ENCODE data around the gene SECTM1.
"Not testable (repeated sequence)": the region's sequence is repeated elsewhere in the genome, so short reads cannot be mapped to it uniquely, and the experiment has no call there.

Gene SECTM1

DNA sequence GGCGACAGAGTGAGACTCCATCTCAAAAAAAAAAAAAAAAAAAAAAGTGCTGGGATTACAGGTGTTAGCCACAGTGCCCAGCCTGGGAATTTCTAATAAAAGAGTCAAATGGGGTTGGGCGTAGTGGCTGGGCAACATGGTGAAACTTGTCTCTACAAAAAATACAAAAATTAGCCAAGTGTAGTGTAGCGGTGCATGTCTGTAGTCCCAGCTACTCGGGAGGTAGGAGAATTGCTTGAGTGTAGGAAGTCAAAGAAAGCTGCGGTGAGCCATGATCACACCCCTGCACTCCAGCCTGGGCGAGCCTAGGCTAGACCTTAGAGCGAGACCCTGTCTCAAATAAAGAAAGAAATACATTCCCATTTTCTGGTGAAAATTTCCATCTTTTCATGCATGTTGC is 35.6 kb upstream of the SECTM1 start:
- DNase-seq (ENCODE audit: low read depth in 2 of 2) = no peak

DNA sequence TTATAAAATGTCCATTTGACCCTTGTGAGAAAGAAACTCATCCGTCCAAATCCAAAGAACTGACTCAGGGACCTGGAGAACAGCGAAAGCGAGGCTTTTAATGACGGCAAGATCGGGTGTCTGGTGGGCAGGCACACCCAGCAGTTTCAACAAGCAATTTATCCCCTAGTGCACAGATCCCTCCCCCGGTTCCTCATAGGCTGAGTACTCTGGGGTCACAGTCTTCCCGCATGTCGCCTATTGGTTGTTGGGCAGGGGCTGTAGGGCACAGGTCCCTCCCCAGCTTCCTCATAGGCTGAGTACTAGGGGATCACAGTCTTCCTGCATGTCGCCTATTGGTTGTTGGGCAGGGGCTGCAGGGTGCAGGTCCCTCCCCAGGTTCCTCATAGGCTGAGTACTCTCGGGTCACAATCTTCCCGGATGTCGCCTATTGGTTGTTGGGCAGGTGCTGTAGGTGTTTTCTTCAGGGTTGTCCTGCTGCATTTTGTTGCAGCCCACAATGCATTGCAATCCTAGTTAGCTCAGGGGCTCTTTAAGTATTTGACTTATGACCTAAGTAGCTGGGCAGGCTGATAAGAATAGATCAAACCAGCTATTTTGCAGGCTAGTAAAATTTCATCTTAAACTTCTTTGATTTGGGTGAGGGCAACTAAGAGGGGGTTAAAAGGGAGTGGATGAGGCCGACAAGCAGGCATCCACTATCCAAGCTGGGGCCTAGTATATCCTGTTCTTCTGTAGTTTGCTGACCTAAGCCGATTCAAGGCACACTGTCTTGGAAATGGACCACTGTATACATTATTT is 34.4 kb upstream of the SECTM1 start:
- no peak for DNase-seq (ENCODE audit: low read depth in 2 of 2)

DNA sequence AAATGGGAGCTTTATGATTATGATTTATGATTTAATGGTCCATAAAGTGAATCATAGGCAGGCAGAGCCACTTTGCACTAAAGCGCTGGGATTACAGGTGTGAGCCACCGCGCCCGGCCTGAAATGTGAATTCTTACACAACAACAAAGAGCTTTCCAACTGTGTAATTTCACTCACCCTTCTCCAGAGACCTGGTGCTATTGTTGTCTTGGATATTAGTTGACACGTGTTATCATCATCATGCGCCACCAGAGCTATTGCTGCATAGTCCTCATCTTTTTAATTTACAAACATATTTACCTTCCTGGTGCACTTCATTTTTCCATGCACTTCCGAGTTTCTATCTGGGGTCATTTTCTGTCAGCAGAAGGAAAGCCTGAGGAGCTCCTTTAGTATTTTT is 33.2 kb upstream of the SECTM1 start:
- no peak for DNase-seq (ENCODE audit: low read depth in 2 of 2)

DNA sequence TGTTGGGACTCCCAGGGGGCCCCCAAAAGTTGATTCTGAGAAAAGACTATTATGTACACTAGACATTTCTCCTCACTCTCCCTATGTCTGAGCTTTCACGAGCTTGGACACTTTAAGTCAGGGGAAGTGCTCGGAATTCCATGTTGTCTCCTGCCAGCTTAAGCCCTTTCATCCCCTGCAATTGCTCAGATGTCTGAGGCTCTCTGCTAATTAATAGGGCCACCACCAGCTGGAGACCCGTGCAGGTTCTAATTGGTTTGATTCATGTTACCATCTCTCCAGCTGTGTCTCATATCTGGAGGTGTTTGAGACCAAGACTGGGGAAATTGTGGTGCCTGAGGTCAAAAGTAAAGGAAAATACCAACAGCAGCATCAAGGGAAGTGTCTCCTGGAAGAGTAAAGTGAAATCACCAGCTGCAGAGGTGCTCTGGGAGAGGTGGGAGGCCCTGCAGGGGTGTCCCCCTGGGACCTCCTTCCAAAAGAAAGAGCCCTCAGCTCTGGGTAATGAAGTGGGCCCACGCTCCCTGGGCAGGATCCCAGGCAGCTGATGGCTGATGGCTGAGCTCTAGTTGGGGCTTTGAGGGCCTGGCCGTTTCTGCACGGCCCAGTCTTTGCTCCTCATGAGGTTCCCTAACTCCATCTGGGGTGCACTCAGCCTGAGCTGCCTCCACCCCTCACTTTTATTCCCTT is 32.2 kb upstream of the SECTM1 start:
- no peak for DNase-seq (ENCODE audit: low read depth in 2 of 2)

DNA sequence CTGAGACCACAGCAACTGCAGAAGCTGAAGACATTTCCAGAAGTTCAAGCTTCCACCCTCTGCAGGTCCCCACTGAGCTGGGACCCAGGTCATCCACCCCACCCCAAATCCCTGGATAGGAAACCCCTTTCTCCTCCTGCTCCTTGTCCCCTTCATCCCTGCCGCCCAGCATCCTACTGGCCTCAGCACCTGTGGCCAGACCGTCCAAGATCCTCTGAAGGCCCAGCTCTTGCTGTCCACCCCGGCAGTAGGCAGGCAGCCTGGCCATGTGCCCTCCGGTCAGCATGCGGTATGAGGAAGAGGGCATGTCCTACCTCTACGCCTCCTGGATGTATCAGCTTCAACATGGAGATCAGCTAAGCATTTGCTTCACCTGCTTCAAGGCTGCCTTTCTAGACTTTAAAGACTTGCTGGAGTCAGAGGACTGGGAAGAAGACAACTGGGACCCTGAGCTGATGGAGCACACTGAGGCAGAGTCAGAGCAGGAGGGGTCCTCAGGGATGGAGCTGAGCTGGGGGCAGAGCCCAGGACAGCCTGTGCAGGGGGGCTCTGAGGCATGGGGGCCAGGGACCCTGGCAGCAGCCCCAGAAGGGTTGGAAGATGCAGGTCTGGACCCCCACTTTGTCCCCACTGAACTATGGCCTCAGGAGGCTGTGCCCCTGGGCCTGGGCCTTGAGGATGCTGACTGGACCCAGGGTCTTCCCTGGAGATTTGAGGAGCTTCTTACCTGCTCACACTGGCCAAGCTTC is 28.5 kb upstream of the SECTM1 start:
- no peak for DNase-seq (ENCODE audit: low read depth in 2 of 2)

DNA sequence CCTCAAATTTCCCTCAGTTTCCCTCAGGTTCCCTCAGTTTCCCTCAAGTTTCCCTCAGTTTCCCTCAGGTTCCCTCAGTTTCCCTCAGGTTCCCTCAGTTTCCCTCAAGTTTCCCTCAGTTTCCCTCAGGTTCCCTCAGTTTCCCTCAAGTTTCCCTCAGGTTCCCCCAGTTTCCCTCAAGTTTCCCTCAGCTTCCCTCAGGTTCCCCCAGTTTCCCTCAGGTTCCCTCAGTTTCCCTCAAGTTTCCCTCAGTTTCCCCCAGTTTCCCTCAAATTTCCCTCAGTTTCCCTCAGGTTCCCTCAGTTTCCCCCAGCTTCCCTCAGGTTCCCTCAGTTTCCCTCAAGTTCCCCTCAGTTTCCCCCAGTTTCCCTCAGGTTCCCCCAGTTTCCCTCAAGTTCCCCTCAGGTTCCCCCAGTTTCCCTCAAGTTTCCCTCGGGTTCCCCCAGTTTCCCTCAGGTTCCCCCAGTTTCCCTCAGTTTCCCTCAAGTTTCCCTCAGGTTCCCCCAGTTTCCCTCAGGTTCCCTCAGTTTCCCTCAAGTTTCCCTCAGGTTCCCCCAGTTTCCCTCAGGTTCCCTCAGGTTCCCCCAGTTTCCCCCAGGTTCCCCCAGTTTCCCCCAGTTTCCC is 26.0 kb upstream of the SECTM1 start:
- not testable (repeated sequence) for DNase-seq (ENCODE audit: low read depth in 2 of 2)

DNA sequence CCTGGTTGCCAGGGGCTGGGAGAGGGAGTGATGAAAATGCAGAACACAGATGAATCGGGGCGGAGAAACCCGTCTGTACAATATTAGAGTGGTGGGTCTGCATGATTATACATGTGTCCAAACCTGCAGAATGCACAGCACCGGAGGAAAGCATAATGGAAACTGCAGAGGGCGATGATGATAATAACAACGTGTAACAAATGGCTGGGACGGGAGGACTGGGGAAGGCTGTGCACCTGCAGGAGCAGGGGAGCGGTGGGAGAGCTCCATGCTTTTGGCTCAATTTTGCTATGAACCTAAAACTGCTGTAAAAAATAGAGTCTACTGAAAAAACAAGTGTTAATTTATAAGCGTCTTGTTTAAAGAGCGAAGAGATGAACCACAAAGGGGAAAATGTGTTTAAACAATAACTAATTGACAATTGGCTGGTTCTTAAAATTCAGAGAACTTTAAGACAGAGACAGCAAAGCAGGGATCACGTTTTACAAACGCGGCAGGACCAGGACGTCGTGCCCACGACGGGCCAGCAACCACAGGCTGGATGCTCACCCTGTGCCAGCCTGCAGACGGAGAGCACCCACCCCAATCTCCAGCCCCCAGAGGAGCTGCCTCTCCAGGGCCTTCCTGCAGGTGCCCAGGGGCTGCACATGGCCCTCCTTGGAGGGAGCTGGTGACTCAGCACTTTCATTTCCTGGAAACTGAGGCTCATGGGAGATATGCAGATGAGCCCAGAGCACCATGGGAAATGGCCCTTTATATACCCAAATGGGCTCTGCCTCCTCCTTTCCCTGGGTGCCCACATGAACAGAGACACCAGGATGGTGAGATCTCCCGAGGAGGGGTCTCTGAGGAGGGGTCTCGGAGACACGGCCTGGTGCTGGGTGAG is 25.1 kb upstream of the SECTM1 start, which contains the start of gene TEX19:
TSS of gene TEX19 (plus strand) at position 783 of the 886 bp plus-strand sequence. CDS start 2,904 bp downstream, outside the sequence.
- no peak for DNase-seq (ENCODE audit: low read depth in 2 of 2)

DNA sequence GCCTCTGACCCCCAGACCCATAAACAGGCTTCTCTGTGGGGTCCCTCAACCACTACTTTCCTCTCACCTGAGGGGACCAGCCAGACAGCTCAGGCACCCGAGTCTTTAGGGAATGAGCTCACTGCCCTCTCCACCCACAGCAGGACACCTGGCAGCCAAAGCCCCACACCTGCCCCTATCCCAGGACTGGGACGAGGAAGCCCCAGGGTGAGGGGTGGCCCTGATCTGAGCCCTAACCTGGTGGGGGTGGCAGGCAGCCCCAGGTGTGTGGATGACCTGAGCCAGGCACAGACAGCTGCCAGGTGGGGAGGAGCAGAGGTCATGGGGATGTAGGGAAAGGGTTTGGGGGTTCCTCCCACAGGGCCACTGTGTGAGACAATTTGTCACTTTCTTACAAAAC is 23.8 kb upstream of the SECTM1 start:
- no peak for DNase-seq (ENCODE audit: low read depth in 2 of 2)

DNA sequence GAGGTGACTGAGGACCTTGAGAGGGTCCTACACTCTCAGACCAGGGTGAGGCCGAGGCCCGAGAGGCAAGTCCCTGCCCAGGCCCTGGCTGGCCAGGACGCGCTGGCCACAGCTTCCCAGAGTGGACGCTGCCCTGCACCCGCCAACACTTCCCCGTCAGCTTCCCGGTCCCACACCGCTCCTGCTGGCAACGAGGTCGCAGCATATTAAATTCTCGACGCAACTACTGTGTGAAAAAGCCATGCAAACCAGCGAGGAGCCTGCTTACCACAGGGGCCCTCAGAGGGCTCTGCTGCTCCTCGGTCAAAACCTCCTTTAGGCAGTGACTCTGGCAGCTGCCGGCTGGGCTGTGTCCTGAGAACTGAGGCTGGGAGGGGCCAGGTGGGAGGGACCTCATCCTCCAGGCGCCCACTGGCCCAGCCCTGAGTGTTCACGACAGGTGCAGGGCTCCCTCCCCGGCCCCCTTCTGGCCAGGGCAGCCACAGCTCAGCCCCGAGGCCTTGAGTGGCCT is 23.3 kb upstream of the SECTM1 start:
- DNase-seq (ENCODE audit: low read depth in 2 of 2) = no peak

DNA sequence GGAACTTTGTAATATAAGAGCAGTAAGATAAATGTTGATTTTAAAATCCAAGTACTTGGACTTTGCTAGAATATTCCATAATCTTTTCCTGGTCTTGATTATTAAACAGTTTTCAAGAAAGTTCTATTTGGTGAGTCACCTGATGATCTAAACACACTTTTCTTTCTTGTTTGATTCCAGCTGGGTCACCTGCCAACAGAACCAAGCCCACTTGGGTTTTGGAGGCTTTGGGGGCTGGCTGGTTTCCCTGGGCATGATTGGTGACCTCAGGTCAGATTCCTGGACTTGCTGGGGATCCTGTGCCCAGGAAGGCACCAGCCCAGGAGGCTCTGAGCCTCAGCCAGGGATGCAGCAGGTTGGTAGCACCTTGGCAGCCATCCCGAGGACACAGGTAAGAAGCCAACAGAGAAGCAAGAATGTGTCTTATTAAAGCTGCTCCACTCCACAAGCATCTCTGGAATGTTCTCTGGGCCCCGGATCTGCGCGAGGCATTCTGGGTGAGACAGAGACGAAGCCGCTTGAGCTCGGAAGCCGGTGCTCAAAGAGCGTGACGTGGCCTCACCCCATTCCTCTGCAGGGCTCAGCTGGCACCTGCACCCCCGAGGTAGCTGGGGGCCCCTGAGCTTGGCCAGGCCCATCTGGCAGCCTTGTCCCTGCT is 22.3 kb upstream of the SECTM1 start:
- DNase-seq (ENCODE audit: low read depth in 2 of 2) = no peak

DNA sequence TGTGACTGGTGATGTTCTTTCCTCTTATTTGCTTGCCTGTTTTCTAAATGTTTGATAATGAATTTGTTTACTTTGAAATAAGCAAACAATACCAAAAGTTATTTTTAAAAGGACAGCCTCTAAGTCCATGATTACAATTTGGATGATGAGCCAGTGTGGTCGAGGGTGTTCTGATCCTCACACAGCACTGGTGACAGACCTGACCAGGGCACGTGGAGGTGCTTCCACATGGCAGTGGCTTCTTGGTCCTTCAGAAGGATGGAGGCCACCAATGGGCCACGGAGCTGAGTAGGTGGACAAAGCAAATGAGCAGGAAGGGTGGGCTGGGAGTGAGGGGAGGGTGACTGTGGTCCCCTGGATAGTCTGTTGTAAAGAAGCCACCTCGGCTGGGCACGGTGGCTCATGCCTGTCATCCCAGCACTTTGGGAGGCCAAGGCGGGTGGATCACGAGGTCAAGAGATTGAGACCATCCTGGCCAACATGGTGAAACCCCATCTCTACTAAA is 21.3 kb upstream of the SECTM1 start:
- DNase-seq (ENCODE audit: low read depth in 2 of 2) = no peak

DNA sequence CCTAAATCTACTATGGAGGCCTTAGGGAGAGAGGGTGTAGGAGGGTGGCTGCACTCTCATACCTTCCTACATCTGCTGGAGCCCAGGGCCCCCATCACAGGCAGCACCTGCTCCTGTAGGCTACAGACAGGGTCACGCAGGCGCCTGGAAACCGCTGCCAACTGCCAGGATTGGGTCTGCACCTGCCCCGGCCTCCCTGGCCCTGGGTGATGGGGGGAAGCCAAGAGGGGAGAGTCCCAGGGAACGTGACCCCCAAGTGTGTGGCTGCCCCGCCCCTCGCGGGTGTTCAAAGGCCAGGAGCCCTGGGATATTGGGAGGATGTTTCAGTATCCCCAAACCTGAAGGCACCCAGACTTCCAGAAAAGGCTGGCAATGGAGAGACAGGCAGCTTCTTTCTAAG is 19.9 kb upstream of the SECTM1 start:
- DNase-seq (ENCODE audit: low read depth in 2 of 2) = no peak

DNA sequence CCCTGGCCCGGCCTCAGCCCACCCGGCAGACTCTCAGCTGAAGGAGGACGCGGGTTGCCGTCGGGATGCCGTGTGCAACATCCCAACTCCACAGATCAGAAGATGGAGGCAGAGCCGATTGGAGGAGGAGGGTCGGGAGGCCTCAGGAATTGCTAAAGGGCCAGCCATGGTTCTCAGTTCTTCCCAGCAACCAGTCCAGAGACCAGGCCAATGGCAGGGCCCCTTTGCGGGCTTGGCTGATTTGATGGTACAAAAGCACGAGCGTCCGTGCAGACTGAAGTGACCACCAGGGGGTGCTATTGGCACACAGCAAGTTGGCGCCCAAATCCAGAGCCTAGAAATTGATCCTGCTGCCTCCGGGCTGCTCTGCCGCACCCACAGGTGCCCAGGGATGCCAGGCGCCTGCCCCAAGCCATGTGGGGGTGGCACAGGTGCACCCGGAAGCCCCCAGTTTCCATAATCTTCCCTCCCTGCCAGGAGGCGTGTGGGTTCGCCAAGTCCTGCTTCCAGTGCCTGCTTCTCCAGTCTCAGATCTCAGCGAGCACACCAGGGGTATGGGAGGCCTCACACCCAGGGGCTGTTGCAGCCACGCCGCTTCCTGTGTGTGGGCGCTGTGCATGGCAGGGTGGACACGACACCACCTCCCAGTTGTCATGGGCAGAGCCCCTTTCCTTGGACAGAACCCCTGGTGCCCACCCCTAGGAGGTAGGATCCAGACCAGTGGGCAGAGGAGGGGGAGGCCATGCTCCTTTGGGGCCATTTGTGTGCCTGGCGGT is 18.3 kb upstream of the SECTM1 start:
- DNase-seq (ENCODE audit: low read depth in 2 of 2) = peak; percentile 68 to 80

DNA sequence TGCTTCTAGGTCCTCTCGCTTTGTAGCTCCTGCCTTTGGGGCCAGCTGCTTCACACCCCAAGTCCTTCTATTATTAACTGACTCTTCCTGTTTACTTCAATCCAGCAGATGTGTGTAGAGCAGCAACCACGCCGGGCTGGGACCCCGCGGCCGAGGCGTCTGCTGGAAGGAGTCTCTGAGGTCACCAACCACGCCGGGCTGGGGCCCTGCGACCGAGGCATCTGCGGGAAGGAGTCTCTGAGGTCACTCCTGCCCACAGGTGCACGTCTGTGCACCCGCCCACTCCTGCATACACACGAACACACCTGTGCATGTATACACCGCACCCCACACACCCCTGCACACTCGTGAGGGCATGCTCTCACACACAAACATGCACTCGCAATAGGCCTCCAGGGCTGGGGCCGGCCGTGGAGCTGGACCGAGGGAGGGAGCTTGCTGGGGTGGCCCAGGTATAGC is 17.7 kb upstream of the SECTM1 start:
- no peak for DNase-seq (ENCODE audit: low read depth in 2 of 2)

DNA sequence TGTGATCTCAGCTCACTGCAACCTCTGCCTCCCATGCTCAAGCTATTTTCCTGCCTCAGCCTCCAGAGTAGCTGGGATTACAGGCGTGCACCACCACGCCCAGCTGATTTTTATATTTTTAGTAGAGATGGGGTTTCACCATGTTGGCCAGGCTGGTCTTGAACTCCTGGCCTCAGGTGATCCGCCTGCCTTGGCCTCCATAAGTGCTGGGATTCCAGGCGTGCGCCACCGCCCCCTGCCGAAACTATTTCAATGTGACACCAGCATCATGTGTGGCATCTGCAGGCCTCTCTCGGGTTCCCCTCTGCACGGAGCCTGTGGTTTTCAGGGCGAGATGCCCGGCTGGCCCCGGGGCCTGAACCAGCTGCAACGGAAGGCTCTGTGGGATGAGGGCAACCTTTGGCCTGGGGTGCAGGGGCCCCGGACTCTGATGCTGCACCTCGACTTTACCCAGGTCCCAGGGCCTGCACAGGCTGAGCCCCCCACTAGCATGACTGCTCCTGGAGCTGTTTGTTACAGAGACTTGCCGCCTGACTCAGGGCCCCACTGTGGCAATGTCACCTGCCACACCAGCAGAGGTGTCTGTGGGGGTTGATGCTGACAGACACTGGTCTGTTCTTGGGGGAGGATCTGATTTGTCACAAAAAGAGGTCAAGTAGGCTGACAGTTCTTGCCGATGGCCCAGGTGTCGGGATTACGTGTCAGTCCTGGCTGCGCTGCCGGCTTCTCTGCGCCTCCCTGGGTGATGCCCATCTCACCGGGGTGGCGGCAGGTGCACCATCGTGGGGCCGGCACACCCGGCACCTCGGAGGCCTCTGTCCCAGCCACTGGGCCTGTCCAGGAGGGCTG is 16.8 kb upstream of the SECTM1 start:
- DNase-seq (ENCODE audit: low read depth in 2 of 2) = peak; percentile 32 to 44

DNA sequence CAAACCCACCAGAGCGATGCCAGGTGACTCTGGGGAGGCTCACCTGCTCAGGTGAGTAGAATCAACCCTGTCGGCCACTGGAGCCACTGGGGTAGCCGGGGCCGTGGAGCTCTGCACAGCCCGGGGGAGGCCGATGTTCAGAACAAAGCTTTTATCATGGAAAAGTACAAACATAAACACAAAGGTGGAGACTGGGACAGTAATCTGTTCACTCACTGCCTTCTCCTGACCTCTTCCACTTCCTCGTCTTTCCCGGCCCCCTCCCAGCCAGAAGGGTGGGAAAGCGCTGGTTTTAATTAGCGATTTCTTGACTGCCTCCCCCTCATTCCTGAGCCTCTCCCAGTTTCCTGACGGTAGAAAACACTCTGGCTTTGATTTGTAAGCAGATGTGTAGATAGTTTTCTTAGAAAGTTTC is 15.7 kb upstream of the SECTM1 start:
- DNase-seq (ENCODE audit: low read depth in 2 of 2) = no peak

DNA sequence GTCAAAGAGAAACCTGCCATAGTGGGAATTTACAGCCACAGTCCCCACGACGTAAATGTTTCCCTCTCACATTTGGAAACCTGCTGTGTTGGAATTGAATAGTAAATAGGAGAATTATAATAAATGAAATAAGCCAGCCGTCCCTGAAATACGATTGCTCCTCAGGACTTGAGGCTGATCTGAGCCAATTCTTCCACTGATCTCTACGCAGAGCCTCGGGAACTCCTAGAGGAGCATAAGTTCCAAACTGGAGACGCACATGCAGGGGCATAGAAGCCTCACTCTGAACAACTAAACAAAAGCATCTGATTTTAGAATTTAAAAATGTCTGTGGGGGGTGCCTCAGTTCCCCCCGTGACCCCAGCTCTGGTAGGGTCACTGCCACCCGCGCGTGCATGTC is 15.3 kb upstream of the SECTM1 start:
- DNase-seq (ENCODE audit: low read depth in 2 of 2) = no peak

DNA sequence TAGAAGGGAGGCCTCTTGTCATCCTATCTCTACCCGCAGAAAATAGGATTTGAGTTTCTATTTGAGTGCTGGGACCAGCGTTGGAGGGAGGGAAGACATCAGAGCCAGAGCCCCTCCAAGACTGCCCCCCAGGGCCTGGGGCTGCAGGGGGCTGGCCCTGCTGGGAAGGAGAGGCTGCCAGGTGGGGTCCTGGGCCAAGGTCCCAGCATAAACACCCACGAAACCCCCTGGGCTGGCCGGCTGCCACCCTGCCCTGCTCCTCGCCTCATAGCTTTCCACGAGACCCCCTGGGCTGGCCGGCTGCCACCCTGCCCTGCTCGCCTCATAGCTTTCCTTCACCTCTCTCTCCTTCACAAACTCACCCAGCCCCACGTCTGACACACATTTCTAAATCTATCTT is 14.9 kb upstream of the SECTM1 start:
- no peak for DNase-seq (ENCODE audit: low read depth in 2 of 2)

Measured in stimulated activated CD4-positive, alpha-beta T cell treated with anti-CD3 and anti-CD28 coated beads, Interleukin-15, amount 100 ng/mL, for 48 hours (primary cell).